Hematopoietic multipotent progenitor cell treated with erythropoietin and hydrocortisone succinate and interleukin-3 and kit ligand, for 4 days (in vitro differentiated cells): ENCODE results near the gene KCTD21.
A peak's percentile ranks its signal among the peaks of the same experiment; 100 is the strongest.

Experiments
- DNase-seq: peaks from one replicate; pipeline ENCODE4 v3.0.0-alpha.2; 2015

KCTD21 gene

GRCh38 chr11:78170874-78171549 lies 17.4 kb downstream of the KCTD21 start:
- DNase-seq: no peak

DNA sequence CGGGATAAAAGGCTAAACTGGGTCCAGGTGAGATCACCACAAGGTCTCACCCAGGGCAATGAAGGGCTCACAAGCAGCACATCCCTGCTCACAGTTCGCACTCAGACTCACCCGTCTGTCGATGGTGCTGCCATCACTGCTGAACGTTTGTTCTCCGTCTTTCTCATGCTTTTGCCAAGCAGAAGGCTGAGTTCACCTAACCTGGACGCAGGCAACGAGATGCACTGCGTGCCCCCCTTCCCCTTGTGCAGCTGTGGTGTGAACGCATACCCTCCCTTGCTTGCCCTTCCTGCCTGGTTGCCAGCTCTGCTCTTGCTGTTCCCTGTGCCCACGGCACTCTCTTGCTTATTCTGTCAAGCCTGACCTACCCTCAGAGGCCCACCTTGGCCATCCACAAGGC lies 18.0 kb downstream of the KCTD21 start:
- no peak for DNase-seq

GRCh38 chr11:78168539-78169477 lies 19.6 kb downstream of the KCTD21 start:
- DNase-seq: no peak

- DNase-seq: no peak
Measured at GRCh38 chr11:78166855-78167469, 21.5 kb downstream of the KCTD21 start.

DNA sequence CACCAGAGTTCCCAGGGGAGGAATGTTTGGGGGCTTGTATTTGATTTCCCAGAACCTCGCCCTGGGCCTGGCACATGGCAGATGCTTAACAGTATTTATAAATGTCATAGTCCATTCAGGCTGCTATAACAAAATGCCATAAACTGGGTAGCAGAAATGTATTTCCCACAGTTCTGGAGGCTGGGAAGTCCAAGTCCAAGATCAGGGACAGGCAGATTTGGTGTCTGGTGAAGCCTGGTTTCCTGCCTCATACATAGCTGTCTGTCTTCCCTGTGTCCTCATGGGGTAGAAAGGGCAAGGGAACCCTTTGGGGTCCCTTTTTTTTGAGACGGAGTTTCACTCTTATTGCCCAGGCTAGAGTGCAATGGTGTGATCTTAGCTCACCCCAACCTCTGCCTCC lies 24.0 kb downstream of the KCTD21 start:
- DNase-seq: no peak

DNA sequence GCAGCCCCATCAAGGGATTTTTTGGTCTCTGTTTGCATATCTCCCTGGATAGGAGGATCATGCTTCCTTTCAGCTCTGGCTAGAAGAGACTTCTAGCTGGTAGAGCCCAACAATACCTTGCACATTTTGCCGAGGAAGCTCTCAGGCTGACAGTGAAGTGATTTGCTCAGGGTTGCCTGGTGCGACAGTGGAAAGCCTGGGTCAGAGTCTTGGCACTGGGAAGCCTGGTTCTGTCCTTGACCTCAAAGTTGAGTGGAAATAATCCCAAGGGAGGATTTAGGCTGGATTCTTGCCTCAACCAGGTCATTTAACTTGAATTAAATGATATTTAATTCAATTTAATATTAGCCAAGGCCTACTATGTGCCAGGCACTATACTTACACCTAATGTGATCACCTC lies 24.6 kb downstream of the KCTD21 start:
- DNase-seq: no peak

- no peak for DNase-seq
Measured at GRCh38 chr11:78161962-78162371, 26.5 kb downstream of the KCTD21 start.

DNA sequence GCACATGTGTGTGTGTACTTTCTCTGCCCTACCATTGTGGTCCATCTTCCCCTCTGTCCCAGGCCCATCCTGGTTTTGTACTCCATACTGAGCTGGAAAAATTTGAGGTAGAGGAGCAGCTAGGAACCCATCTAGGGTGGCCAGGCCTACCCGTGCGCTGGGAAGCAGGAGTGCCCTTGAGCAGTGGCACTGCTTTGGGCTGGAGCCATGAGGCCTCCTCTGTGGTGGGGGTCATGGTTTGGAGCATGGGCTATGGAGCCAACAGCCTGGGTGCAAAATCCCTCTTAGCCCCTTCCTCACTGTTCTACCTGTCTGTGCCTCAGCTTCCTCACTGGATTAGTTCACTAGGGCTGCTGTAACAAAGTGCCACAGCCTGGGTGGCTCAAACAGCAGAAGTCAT lies 27.1 kb downstream of the KCTD21 start:
- no peak for DNase-seq

DNA sequence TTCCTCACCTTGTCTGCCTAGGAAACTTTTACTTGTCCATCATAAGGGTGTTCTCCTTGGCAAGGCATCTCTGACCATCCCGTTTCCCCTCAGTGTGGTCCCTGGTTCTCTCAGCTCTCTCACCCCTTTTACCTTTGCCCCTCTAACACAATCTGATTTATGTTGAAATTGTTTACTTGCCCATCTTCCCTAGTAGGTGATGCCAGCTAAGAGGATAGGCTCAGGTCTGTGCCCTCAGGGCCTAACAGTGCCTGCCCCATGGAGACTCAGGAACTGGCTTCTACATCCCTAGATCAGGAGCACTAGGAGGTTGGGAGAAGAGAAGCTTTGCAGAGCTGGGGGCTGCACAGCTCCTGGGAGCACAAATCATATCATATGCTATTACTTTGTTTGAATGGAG lies 27.9 kb downstream of the KCTD21 start:
- DNase-seq: no peak

- DNase-seq: no peak
Measured at GRCh38 chr11:78158987-78159652, 29.3 kb downstream of the KCTD21 start.

GRCh38 chr11:78156127-78156844 lies 32.1 kb downstream of the KCTD21 start:
- DNase-seq: peak; percentile 88

DNA sequence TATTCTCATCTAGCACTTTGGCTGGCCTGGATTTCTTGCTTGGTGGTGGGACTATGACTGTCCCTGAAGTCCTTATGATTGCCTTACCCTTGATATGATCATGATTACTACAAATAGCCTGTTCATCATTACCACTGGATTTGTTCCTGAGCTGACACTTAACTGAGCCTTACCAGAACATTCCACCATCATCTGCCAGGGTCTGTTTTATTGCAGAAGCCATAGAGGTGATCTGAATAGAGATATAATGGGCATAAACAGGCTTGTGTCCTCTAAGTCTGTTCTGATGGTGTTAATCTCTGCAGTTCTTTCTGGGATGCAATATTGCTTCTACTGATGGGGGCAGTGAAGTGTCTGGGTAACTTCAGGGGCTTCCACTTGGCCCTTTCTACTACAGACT lies 36.6 kb downstream of the KCTD21 start:
- no peak for DNase-seq

- no peak for DNase-seq
Measured at GRCh38 chr11:78150754-78151153, 37.7 kb downstream of the KCTD21 start.

- DNase-seq: no peak
Measured at GRCh38 chr11:78150346-78150745, 38.1 kb downstream of the KCTD21 start.

DNA sequence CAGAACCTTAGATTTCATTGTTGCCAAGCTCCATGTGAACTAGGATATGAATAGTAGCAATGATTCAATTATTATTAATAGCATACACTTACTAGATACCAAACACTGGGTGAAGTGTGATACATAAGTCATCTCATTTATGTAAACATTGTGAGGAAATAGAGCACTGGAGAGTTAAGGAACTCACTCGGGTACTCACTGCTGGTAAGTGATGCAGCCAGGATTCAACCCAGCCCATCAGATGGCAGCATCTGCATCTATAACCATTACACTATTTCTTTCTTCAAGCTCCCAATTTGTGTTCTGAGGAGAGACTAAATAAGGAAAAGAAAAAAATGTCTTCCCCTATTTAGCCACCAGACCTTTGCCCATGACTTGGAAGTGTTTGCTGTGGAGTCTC lies 38.8 kb downstream of the KCTD21 start:
- DNase-seq: peak; percentile 47

GRCh38 chr11:78147807-78148206 lies 40.6 kb downstream of the KCTD21 start:
- DNase-seq: no peak

DNA sequence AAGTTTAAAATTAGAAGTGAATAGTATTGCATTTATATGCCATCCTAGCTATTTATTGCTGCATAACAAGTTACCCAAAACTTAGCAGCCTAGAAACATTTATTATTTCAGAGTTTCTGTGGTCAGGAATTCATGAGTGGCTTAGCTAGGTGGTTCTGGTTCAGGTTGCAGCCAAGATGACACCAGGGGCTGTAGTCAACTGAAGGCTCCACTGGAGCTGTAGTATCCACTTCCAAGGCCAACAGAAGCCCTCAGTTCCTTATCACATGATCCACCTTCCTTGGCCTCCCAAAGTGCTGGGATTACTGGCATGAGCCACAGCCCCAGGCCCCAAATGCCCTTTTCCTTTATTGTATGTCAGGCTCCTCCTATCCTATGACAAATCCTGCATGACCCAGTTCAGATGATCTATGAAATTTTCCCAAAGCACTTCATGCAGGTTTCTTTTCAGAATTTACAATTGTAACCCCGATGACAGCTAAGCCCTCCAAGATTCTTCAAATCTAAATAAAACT lies 42.9 kb downstream of the KCTD21 start:
- DNase-seq: no peak

GRCh38 chr11:78140392-78141077 lies 47.9 kb downstream of the KCTD21 start:
- DNase-seq: no peak

DNA sequence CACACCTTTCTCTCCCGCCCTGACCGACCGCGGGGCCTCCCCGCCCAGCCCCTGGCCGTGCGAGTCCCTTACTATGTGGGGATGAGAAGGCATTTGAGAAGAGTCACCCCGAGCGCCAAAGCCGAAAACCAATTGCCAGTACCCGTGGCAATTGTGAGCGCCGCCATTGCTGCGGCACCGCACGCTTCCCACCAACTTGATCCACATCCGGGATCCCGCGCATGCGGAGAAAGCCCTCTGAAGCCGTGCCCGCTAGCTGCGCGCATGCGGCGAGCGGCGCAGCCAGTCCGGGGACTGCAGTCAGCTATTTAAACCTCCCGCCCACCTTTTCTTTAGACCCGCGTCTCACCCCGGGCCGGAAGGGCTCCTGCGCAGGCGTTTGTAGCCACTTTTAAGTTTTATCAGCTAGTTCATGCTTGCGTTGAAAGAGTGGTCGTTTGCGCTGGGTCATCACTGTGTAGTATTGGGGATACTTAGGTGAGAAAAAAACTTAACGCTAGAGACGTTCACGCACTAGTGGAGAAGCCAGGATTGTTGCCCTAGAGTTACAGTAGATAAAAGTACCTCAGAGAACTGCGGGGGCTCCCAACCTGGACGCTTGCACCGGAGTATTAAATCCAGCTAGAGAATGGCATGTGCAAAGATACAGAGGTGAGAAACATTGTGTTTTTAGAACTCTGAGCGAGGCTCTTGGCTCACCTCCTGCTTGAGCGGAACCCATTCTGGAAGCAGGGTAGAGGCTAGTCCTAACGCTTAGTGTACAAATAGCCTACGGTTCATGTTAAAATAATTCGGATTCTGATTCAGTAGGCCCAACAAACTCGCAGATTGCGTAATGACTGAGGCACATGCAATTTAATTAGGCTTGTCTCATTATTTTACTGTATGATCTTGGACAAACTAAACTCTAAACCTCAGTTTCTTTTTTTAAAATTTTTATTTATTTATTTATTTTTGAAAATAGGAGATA lies 48.7 kb downstream of the KCTD21 start, which contains the start of gene ALG8:
Gene ALG8, minus strand, starts transcription at position 205 of the 970 bp plus-strand sequence. Its CDS starts 38 bp downstream, at position 167.
- peak; percentile 99 for DNase-seq
